GM12801 (cell line): ENCODE measurements around the gene XRCC4.

Experiments used
- TF ChIP-seq, protein P1 (sequence below): IDR thresholded peaks from one replicate; pipeline ENCODE4 v1.5.1; 2011; ENCODE audit warnings: control low read depth; ENCODE audit not compliant: insufficient read length; ENCODE audit errors: extremely low read depth

The XRCC4 gene

DNA sequence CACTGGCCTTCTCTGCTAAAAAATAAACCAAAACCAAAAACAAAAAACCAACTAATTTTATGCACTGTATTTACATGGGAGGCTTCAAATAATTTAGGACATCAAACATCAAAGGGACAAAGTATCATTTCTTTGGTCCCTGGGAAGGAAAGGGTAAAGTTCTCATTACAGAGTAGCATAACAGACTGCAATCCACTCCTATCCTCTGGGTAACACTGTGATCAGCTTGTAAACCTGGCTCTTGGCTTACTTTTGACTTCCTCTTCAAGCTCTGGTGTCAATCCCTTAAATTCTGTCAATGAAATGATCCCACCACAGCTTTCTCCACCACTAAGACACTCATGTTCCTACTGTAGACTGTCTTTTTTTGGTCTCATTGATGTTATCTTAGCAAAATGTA lies 324.4 kb downstream of the XRCC4 start:
- TF ChIP-seq, protein P1, sequence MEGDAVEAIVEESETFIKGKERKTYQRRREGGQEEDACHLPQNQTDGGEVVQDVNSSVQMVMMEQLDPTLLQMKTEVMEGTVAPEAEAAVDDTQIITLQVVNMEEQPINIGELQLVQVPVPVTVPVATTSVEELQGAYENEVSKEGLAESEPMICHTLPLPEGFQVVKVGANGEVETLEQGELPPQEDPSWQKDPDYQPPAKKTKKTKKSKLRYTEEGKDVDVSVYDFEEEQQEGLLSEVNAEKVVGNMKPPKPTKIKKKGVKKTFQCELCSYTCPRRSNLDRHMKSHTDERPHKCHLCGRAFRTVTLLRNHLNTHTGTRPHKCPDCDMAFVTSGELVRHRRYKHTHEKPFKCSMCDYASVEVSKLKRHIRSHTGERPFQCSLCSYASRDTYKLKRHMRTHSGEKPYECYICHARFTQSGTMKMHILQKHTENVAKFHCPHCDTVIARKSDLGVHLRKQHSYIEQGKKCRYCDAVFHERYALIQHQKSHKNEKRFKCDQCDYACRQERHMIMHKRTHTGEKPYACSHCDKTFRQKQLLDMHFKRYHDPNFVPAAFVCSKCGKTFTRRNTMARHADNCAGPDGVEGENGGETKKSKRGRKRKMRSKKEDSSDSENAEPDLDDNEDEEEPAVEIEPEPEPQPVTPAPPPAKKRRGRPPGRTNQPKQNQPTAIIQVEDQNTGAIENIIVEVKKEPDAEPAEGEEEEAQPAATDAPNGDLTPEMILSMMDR, result no peak
